Fibroblast of skin of scalp (primary cell): Measurements from ENCODE around the gene SLC16A9. TPM values are rescaled to one million over a fixed set of nuclear protein-coding genes. Genes with fewer than 3 reads are reported as not detected.
"Not testable (repeated sequence)": the region's sequence is repeated elsewhere in the genome, so short reads cannot be mapped to it uniquely, and the experiment has no call there.

Experiments used
- DNase-seq: peaks from one replicate; pipeline ENCODE4 v3.0.0-alpha.2; 2013
- polyA plus RNA-seq, 2 experiments: library from polyadenylated mRNA; unstranded; fragments of 120-200 nt; gene quantifications; one replicate each; pipeline ENCODE4 v1.2.1, GENCODE V29; 2013; ENCODE audit not compliant: insufficient read length in 2 of 2

SLC16A9 gene
- 0.72 TPM for polyA plus RNA-seq (2013, experiment 1 of 2; ENCODE audit: insufficient read length)
- polyA plus RNA-seq (2013, experiment 2 of 2; ENCODE audit: insufficient read length), result 1.3 TPM

- DNase-seq, result peak; percentile 65
Observed at GRCh38 chr10:59709395-59710125, at the start of gene SLC16A9. SLC16A9 (minus strand) TSS chr10:59709850; CDS start chr10:59684291, 25,559 bp downstream.

GRCh38 chr10:59757966-59758365 is 48.3 kb upstream of the SLC16A9 start:
- DNase-seq, result peak; percentile 11

- DNase-seq, result no peak
Observed at GRCh38 chr10:59754951-59755350, 45.3 kb upstream of the SLC16A9 start.

- DNase-seq, result no peak
Observed at GRCh38 chr10:59753267-59753666, 43.6 kb upstream of the SLC16A9 start, which contains the start of gene MRLN. MRLN (minus strand) TSS chr10:59753455.

- no peak for DNase-seq
Observed at GRCh38 chr10:59752278-59752940, 42.8 kb upstream of the SLC16A9 start.

- DNase-seq, result no peak
Observed at GRCh38 chr10:59750155-59750945, 40.7 kb upstream of the SLC16A9 start.

- DNase-seq, result no peak
Observed at GRCh38 chr10:59748834-59749233, 39.2 kb upstream of the SLC16A9 start.

- DNase-seq, result no peak
Observed at GRCh38 chr10:59745163-59745650, 35.6 kb upstream of the SLC16A9 start.

GRCh38 chr10:59744762-59745161 is 35.1 kb upstream of the SLC16A9 start:
- not testable (repeated sequence) for DNase-seq

- DNase-seq, result not testable (repeated sequence)
Observed at GRCh38 chr10:59744156-59744555, 34.5 kb upstream of the SLC16A9 start.

- DNase-seq, result no peak
Observed at GRCh38 chr10:59741583-59741982, 31.9 kb upstream of the SLC16A9 start.

GRCh38 chr10:59741048-59741447 is 31.4 kb upstream of the SLC16A9 start:
- no peak for DNase-seq

GRCh38 chr10:59736749-59737148 is 27.1 kb upstream of the SLC16A9 start:
- no peak for DNase-seq

GRCh38 chr10:59735296-59735695 is 25.6 kb upstream of the SLC16A9 start:
- DNase-seq, result no peak

- DNase-seq, result no peak
Observed at GRCh38 chr10:59734014-59734462, 24.4 kb upstream of the SLC16A9 start.

GRCh38 chr10:59733321-59734013 is 23.8 kb upstream of the SLC16A9 start:
- not testable (repeated sequence) for DNase-seq

GRCh38 chr10:59732849-59733248 is 23.2 kb upstream of the SLC16A9 start:
- DNase-seq, result not testable (repeated sequence)

- DNase-seq, result not testable (repeated sequence)
Observed at GRCh38 chr10:59729167-59729566, 19.5 kb upstream of the SLC16A9 start.

- DNase-seq, result no peak
Observed at GRCh38 chr10:59724098-59724938, 14.7 kb upstream of the SLC16A9 start.

- DNase-seq, result no peak
Observed at GRCh38 chr10:59720377-59720776, 10.7 kb upstream of the SLC16A9 start.

GRCh38 chr10:59719374-59719773 is 9.7 kb upstream of the SLC16A9 start:
- no peak for DNase-seq
